H1 (cell line): Measurements from ENCODE around the gene COL4A3. TPM values are rescaled to one million over a fixed set of nuclear protein-coding genes. Genes with fewer than 3 reads are reported as not detected.

Source experiments
- CBX5 ChIP-seq: fragments of 300-800, 300-1000 bp; sonication (generic); IDR thresholded peaks from 2 replicates; pipeline ENCODE4 v1.7.1; 2016; ENCODE audit warnings: antibody characterized with exemption, low read length, low read depth
- CHD1 ChIP-seq: IDR thresholded peaks from 2 replicates; pipeline ENCODE4 v1.6.1; 2012; ENCODE audit warnings: low read depth, low read length, improper control_type of control experiment
- CTBP2 ChIP-seq: IDR thresholded peaks from 2 replicates; pipeline ENCODE4 v1.7.0; 2011; ENCODE audit warnings: borderline replicate concordance, mild to moderate bottlenecking, moderate library complexity, mixed read lengths, low read length; ENCODE audit not compliant: insufficient read depth, insufficient read length
- HDAC2 ChIP-seq, 2 experiments: fragments of 300-600 bp in 1 of 2; sonication (generic) in 1 of 2; IDR thresholded peaks; 2 replicates each; pipeline ENCODE4 v1.6.1; 2011 to 2012; ENCODE audit warnings: low read depth in 2 of 2, low read length in 2 of 2, mild to moderate bottlenecking in 2 of 2, moderate library complexity in 2 of 2, borderline replicate concordance in 1 of 2, inconsistent platforms in 1 of 2
- POLR2AphosphoS5 ChIP-seq: IDR thresholded peaks from 2 replicates; pipeline ENCODE4 v1.6.1; 2011; ENCODE audit warnings: low read depth, low read length
- RNF2 ChIP-seq: fragments of 200-900, 300-1000 bp; sonication (generic); IDR thresholded peaks from 2 replicates; pipeline ENCODE4 v1.7.1; 2016; ENCODE audit warnings: borderline replicate concordance, low read depth, mild to moderate bottlenecking, antibody characterized with exemption, low read length; ENCODE audit not compliant: poor library complexity, severe bottlenecking; ENCODE audit errors: missing control alignments
- SAP30 ChIP-seq: fragments of 300-600 bp; sonication (generic); IDR thresholded peaks from 2 replicates; pipeline ENCODE4 v1.7.1; 2012; ENCODE audit warnings: low read length, moderate library complexity, mild to moderate bottlenecking, inconsistent platforms; ENCODE audit not compliant: insufficient read depth, insufficient replicate concordance
- TBP ChIP-seq: IDR thresholded peaks from 2 replicates; pipeline ENCODE4 v1.6.1; 2011; ENCODE audit warnings: low read depth, low read length, improper control_type of control experiment
- polyA plus RNA-seq, 7 experiments: library from polyadenylated mRNA; depleted of rRNA in 3 of 7; stranded (reverse) in 5 of 7; unstranded in 2 of 7; fragments of >200 nt in 5 of 7; fragments of 200-250 nt in 2 of 7; gene quantifications; 1 replicate in 5 of 7; 2 replicates in 1 of 7; 4 replicates in 1 of 7; pipeline versions ENCODE4 v1.2.1 to v1.2.3, GENCODE V29; 2011 to 2013; ENCODE audit warnings: missing spikeins in 2 of 7, mixed read lengths in 2 of 7
- total RNA-seq: library from RNA; stranded (reverse); fragmentation: NEBNext Ultra II Directional; extraction: Animal tissue kit (Norgen Biotek cat#: 25700); gene quantifications from 2 replicates; pipeline ENCODE4 v1.2.1, GENCODE V29; 2021
- TF ChIP-seq, protein P1 (sequence below): IDR thresholded peaks from 2 replicates; pipeline ENCODE4 v1.6.1; 2012; ENCODE audit warnings: inconsistent platforms

COL4A3 gene
- total and polyA plus RNA-seq, 2 of the 8 experiments (the other 6 are each of a cell fraction or from before 2014, with no cell fraction given): 0.12 to 0.17 TPM

GRCh38 chr2:227205701-227206100 is 41.3 kb downstream of the COL4A3 start (continued):
- TF ChIP-seq HDAC2 (IDR thresholded peaks at IDR 0.05; ENCODE audit: borderline replicate concordance in 1 of 2, low read depth in 2 of 2, low read length in 2 of 2): no peak
- no peak for TF ChIP-seq POLR2AphosphoS5
- no peak for TF ChIP-seq SAP30
- TF ChIP-seq CHD1: no peak
- no peak for TF ChIP-seq RNF2
- TF ChIP-seq TBP: no peak
- no peak for TF ChIP-seq CTBP2
- TF ChIP-seq, protein P1, sequence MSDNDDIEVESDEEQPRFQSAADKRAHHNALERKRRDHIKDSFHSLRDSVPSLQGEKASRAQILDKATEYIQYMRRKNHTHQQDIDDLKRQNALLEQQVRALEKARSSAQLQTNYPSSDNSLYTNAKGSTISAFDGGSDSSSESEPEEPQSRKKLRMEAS: no peak
- TF ChIP-seq CBX5: no peak
